DMS114 treated with DMSO at 0.1 percent for 48 hours (cell line): Measurements from ENCODE around the gene NPTN.
A peak's percentile ranks its signal among the peaks of the same experiment; 100 is the strongest.
"Not testable (repeated sequence)": the region's sequence is repeated elsewhere in the genome, so short reads cannot be mapped to it uniquely, and the experiment has no call there.

Experiments used
- DNase-seq: peaks from one replicate; lab custom pipeline; 2025; ENCODE audit not compliant: unreplicated experiment; lab: John Stamatoyannopoulos, UW

The NPTN gene

DNA sequence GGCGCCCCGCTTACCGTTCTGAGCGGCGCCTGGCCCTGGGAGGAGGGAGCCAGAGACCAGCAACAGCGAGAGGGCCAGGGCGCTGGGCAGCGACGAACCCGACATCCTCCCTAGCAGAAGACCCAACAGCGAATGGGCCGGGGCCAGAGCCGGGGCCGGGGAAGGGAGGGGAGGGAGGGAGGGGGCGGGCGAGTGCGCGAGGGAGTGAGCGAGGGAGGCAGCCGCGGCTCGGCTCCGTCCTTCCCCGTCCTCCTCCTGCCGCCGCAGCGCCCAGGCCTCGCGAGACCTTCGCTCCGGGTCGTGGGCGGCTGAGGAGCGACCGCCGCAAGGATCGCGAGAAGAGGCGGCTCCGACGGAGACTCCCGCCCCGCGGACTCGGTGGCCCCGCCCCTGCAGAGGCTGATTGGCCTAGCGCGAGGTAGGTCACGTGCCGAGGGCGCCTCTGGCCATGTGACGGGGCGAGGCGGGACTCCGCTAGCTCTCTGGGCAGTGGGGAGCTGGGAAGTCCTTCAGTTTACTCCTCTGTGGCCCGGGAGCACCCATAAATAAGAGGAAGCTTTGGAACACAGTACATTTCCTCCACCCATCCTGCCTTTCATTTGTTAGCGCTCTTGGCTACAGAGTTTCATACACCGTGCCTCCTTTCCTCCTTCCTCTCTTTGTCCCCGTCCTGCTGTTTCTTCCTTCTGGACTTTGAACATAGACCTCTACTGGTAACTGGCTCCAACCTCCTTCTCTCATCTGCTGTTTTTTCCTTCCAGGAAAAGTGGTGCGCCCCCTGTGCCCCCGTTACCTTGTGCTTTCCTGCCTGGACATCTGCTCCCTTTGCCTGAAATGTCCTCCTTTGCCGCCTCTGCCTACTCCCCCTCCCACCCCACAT lies at the start of gene NPTN:
TSS of gene NPTN (minus strand) at position 279 of the 880 bp plus-strand sequence. CDS start at position 105, 174 bp downstream.
- peak; percentile 93 for DNase-seq

DNA sequence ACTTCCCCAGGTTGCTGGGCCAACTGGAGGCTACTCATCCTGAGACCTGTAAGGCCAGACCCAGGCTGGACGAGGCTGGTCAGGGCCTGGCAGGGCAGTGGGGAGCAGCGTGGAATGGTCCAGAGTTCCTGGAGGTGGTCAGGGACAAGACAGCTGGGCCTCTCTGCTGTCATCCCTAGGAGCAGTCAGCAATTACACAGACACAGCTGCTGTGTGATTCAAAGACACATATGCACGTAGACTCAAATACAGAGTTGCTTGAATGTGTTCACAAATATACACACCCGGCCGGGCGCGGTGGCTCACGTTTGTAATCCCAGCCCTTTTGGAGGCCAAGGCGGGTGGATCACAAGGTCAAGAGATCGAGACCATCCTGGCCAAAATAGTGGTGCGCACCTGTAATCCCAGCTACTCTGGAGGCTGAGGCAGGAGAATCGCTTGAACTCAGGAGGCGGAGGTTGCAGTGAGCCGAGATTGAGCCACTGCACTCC lies 49.5 kb upstream of the NPTN start:
- DNase-seq, result no peak

DNA sequence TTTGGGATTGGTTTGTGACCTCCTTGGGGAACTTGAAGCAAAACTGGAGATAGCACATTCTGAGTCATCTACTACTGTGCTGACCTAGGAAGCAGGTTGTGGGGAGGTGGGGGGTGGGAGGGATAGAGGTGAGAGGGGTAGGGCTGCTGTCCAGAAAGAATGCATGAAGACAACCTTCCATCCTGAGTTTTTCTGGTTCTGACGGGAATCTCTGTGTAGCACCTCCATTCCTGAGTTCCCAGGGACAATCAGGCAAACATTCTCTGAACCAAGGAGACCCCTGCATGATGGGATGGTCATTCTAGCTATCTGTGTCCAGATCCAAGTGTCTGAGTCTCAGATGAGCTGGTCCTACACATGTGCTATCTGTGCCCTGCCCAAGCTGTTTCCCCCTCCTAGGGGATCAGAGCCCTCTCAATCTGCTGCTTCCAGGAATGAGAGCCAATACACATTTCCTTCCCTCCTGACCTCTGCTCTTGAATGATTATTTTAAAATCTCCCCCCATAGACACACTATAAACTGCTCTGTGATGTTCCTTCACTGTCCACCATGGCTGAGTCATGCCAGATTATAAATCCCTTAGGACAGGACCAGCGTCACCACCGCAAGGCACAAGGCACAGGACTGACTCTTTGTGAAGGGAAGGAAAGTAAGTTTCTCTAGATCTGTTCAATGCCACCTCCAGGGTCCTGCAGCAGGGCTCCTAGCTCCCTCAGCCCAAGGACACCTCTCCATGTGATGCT lies 48.8 kb upstream of the NPTN start:
- no peak for DNase-seq

DNA sequence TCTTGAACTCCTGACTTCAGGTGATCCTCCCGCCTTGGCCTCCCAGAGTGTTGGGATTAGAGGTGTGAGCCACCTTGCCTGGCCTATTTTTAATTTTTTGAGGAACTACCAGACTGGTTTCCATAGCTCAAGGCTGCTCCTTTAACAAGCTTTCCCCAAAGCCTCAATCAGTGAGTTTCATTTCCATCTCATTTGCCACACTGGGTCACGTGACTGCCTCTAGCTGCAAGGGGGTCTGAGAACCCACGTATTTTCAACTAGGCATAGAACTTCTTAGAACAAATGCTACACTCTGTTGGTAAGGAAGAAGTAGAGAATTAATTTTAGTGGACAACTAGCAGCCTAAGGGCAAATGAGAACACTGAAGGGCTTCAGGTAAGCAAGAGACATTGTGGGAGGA lies 47.9 kb upstream of the NPTN start:
- no peak for DNase-seq

DNA sequence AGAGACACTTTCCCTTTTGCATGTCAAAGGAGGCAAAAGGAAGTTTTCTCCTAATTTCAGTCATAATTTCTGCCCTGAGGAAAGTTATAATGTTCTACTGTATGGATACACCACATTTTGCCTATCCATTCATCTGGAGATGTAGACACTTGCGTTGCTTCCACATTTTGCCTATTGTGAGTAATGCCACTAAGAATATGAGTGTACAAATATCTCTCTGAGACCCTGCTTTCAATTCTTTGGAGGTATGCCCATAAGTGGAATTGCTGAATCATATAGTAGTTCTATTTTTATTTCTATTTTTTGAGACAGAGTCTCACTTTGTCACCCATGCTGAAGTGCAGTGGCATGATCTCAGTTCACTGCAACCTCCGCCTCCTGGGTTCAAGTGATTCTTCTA lies 47.4 kb upstream of the NPTN start:
- no peak for DNase-seq

DNA sequence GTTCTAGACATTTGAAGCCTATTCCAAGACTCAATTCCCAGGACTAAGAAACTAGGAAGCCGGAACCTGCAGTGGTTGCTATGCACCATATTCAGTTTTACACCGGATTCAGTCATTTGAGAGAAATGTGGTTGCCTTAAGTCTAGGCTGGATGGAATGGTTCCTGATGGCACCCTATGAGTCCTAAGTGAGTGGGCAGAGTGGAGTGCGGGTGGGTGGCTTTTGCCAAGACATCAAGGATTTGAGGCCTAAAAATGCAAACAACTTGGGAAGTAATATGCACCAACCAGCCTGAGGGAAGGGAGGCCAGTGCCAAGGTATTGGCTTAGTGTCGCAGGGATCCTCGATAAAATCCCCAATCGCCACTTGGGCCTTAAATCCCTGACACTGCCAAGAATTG lies 46.8 kb upstream of the NPTN start:
- DNase-seq, result no peak

DNA sequence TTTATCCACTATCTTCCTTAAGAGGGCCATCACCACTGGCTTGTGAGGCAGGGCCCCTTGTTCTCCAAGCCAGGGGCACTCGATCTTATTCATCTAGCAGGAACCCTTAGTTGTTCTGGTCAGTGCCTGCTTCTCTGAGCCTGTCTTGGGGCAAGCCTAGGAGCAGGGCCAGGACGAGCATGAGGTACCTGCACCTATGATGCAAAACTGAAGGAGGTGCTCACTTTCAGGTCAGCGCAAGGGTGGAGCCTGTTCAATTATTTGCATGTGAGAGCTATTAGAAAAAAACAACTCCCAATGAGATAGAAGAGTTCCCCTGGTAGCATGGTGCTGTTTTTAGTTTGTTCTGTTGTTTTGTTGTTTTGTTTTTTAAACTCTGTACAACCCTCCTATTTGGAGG lies 46.0 kb upstream of the NPTN start:
- no peak for DNase-seq

DNA sequence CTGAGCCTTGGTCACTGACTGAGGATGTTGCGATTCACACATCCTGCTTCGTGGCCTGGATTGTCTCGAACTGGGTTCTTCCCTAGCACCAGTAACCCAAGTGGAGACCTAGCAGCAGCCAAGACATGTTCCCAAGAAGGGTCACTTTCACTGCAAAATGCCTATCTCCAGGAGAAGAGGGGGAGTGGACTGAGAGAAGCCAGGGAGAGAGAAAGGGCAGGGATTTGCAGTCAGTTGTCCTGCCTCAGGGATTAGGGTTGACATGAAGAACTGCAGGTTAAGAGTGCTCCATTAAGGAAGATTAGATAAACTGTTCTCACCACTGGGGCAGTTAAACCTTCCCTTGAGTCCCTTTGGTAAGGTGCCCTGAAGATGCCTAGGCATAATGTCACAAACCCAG lies 45.3 kb upstream of the NPTN start:
- DNase-seq, result no peak

DNA sequence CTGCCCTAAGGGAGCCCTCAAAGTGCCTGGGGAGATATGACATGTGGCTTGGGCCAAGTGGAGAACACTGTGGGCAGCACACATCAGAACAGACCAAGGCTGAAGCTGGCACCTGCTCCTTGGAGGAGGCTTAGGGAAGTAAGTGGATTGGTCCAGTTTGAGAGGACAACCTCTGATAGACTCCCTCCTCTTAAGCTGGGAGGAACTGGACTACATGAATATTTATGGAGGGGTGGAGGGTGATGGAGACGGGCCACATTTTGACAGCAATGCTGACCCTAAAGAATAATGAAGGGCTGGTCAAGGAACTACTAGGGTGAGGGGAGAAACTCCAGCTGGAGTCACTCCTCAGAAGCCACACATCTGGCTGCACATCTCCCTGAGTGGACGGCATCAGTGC lies 44.5 kb upstream of the NPTN start:
- DNase-seq, result no peak

DNA sequence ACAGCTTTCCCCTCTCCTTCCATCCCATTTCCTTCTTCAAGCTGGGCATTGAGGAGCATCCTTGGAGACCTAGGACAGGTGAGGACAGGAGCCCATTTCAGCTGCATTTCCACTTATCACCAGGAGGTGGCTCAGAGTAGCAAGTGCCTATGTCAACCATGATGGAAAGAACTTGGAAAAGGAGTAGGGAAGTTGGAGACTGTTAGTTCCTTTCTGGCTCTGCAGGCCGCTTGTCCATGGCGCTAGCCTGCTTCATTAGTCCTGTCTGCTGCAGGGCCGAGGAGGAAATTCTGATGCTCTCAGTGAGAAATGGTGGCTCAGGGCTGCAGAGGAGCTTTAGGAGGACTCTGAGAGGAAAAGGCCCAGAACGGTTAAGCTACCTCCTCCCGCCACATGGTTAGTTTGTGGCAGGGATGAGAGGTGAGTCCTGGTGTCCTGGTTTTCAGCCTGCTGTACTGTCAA lies 44.0 kb upstream of the NPTN start:
- peak; percentile 51 for DNase-seq

DNA sequence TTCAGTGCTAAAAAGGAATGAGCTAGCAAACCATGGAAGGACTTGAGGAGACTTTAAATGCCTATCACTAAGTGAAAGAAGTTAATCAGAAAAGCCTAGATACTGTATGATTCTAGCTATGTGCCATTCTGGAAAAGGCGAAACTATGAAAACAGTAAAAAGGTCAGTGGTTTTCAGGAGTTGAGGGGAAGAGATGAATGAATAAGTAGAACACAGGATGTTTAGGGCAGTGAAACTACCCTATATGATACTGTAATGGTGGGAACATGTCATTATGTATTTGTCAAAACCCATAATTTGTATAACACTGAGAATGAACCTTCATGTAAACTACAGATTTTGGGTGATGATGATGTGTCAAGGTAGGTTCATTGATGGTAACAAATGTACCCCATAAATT lies 41.4 kb upstream of the NPTN start:
- DNase-seq, result no peak

DNA sequence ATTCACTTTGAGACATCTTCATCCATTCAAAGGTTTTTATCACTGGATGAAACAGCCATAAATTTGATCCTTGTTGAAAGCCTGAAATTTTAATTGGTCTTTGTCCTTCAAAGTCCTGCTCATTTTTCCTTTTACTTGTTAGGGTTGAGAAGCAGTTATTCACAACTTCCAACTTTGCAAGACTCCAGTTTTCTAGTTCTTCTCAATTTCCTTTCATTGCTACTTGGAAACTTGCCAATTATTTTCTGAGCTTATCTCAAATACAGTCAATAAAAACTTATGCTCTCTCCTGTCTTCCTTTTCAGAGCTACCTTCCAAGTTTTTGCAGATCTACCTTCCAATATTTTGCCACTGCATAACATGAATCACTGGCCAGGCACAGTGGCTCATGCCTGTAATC lies 27.3 kb upstream of the NPTN start:
- DNase-seq, result no peak

DNA sequence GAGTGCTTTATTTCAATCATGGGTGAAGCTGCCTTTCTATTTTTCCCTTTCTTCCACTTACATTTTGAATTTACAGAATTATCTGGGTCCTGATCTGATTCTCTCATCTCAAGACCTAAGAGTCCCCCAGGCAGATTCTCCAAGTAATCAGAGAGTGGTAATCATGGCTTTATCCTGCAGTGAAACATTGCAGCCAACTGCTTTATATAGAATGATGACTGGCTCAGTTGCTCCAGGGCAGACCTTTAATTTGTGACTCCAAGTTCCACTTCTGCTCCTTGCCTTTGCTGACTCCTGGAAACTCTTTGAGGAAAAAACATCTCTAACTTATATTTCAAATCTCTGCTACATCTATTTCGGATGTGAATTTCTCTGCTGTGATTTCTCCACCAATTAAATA lies 25.5 kb upstream of the NPTN start:
- DNase-seq, result no peak

DNA sequence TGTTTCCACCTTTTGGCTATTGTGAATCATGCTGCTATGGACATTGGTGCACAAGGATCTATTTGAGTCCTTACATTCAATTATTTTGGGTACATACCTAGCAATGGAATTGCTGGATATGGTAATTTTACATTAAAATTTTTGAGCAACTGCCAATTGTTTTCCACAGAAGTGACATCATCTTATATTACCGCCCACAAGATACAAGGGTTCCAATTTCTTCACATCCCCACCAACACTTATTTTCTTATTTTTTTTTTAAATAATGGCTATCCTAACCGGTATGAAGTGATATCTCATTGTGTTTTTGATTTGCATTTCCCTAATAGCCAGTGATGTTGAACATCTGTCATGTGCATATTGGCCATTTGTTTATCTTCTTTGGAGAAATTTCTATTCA lies 22.5 kb upstream of the NPTN start:
- DNase-seq, result no peak

DNA sequence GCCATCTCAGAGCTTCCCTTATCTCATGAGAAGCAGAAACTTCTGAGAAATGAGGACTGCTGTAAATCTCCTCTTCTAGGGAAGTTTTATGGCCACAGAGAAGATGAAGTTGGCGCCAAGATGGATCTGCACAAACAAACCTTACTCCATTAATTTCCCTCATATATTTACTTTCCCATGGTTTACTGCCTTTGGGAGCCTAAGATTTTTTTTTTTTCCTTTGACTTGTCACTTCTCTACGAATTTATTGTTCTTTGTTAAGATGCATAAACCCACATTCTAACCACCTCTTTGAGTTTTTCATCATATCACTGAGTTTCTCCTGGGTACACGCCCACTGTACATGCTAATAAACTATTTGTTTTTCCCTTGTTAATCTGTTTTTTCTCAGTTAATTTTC lies 21.5 kb upstream of the NPTN start:
- no peak for DNase-seq

DNA sequence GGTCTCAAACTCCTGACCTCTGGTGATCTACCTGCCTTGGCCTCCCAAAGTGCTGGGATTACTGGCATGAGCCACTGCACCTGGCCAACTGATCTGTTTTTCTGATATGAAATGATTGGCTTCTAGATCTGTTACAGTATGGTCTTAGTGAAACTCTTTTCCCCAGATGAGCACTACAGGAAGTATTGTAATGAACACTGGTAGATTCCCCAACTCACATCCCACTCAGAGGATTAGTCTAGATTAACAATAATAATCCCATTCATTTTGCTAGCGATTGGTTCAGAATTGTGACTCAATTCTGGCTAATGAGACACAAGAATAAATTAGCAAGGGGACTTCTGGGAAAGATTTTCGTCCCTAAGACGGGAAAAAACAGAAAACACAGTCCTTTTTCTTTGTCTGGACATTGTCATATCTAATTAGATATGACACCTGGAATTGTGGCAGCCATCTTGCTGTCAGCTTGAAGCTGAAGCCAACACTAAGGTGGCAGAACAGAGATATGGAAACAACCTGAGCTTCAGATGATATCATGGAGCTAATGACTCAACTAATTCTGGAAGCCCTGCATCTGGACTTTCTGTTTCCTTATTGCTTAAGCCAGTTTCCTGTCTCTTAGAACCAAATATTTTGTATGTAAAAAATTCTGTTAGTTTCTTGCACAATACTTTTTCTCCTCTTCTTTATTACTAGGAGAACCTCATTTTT lies 17.4 kb upstream of the NPTN start:
- no peak for DNase-seq

DNA sequence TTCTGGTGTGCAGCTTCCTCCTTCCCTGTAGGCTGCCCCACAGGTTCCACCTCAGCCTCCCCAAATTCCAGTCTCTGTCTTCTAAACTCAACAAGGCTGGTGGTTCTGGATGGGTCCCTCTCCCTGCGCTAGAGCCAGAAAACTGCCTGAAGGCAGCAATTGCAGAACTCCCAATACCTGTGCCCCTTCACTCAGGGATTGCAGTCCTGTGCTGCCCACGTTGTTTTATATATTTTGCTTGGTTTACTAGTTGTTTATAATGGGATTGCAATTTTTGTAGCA lies 14.8 kb upstream of the NPTN start:
- no peak for DNase-seq

DNA sequence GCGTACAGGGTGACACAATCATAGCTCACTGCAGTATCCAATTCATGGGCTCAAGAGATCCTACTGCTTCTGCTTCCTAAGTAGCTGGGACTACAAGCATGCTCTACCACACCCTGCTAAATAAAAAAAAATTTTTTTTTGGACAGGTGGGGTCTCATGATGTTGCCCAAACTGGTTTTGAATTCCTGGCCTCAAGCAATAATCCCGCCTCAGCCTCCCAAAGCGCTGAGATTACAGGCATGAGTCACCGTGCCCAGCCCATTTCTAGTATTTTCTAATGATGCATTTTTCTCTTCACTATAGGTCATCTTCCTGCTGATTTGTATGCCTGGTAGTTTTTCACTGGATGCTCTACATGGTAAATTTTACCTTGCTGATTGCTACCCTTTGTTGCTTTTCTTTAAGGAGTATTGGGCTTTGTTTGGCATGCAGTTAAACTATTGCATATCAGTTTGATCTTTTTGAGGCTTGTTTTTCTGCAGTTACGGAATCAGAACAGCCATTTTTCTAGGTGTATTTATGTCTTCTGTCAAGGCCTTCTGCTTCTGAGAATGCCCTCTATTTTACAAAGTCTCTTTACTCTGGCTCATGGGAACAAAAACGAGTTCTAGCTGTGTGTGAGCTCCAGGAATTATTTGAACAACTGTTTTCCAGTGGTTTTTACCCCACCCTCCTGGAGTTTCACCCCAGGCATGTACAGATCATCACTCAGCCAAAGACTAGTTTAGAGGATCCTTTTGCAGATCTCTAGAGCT lies 14.2 kb upstream of the NPTN start:
- no peak for DNase-seq

DNA sequence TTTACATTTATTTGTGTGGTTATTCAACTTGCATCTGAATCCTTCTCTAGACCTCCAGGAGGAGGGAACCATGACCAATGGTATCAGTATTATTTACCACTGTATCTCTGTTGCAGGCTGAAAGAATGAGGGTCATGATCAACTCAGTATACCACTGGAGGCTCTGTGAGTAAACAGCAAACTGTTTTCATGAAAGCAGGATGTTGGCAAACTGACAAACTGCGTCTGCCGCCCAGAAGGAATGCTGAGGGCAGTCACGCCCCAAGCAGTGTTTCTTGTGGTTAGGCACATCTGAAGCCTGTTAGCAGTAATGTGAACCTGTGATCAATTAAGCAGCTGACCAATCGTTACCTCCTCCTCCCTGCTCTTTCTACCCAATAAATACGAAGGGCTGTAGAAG lies 6.3 kb upstream of the NPTN start:
- DNase-seq, result not testable (repeated sequence)

DNA sequence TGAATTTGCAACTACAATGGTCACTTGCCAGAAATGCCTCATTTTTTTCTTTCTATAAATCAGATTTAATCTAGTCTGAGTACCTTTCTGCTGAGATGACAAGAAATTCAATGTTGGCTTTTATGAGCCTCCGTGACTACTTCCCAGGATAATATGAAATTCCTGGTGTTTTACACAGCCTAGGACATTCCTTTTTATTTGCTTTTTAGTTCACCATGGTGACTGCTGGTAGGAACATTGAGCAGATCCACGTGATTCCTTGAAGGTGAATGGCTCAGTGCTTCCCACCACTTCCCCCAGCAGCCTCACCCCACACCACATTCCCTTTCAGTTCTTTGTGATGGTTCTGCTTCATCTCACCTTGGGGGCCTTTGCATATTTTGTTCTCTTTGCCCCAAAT lies 4.3 kb upstream of the NPTN start:
- no peak for DNase-seq

DNA sequence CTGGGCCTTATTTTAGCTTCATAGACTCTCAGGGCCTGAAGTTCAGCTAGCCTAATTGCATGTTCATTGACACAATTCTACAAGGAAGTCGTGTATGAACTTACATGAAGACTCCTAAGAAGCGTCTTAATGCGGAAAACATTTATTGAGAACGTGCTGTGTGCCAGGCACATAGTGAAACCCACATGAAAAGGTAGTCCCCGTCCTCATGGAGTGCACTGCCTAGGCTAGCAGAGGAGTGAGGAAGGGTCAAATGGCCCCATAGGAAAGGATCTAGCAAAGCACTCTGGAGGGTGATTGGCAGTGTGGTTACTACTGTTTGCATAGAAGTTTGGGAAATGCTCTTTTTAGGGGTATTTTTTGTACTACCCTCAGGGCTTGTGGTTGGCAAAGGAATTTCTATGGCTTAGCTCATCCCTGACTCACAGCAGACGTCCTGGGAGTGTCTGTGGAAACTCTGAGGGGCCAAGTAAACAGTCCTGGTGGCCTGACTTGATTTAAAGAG lies 854 bp upstream of the NPTN start:
- DNase-seq, result no peak
